GDM1 (cell line): ENCODE measurements around the gene NANOS1.
"Not testable (repeated sequence)": the region's sequence is repeated elsewhere in the genome, so short reads cannot be mapped to it uniquely, and the experiment has no call there.

Source experiments
- DNase-seq: peaks from one replicate; lab custom pipeline; 2025; lab: John Stamatoyannopoulos, UW

Gene NANOS1

DNA sequence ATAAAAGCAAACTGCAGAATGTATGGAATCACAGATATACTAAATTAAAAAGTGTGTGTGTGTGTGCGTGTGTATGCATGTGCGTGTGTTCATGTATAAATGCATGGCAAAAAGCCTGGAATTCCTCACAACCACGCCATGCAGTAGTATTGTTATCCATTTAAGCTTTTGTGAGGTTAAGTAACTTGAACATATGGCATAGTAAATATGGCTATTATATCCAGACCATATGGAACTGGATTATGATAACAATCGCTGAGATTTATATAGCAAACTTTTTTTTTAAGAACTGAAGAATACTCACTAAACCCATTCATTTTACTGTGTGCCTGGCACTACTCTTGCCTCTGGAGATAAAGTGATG lies 22.3 kb upstream of the NANOS1 start:
- DNase-seq: no peak

GRCh38 chr10:119020627-119020946 lies 8.9 kb upstream of the NANOS1 start:
- DNase-seq: no peak

GRCh38 chr10:119022846-119023552 lies 6.5 kb upstream of the NANOS1 start:
- DNase-seq: no peak

- no peak for DNase-seq
Measured at GRCh38 chr10:119023553-119023868, 6.0 kb upstream of the NANOS1 start.

DNA sequence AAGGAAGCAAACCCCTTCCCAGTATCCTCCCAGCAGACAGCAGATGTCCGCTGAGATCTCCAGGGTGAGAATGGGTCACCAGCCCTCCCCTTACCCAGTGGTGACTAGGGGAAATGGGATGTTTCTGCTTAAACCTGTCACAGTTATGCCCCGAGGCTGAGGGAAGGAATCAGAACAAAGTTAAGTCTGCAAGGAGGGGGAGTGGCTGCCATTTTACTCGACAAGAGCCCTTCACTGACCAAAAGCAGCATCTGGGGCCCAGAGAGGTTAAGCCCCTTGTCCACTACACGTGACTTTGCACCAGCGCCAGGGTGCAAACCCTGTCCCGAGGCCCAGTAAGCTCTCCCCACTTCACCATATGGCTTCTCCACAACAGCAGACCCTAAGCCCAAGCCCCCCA lies 4.6 kb upstream of the NANOS1 start:
- no peak for DNase-seq

- DNase-seq: no peak
Measured at GRCh38 chr10:119025336-119025735, 4.2 kb upstream of the NANOS1 start.

GRCh38 chr10:119025776-119026175 lies 3.7 kb upstream of the NANOS1 start:
- DNase-seq: no peak

GRCh38 chr10:119026301-119027110 lies 3.0 kb upstream of the NANOS1 start:
- no peak for DNase-seq

- not testable (repeated sequence) for DNase-seq
Measured at GRCh38 chr10:119028445-119028899, 1.0 kb upstream of the NANOS1 start.

DNA sequence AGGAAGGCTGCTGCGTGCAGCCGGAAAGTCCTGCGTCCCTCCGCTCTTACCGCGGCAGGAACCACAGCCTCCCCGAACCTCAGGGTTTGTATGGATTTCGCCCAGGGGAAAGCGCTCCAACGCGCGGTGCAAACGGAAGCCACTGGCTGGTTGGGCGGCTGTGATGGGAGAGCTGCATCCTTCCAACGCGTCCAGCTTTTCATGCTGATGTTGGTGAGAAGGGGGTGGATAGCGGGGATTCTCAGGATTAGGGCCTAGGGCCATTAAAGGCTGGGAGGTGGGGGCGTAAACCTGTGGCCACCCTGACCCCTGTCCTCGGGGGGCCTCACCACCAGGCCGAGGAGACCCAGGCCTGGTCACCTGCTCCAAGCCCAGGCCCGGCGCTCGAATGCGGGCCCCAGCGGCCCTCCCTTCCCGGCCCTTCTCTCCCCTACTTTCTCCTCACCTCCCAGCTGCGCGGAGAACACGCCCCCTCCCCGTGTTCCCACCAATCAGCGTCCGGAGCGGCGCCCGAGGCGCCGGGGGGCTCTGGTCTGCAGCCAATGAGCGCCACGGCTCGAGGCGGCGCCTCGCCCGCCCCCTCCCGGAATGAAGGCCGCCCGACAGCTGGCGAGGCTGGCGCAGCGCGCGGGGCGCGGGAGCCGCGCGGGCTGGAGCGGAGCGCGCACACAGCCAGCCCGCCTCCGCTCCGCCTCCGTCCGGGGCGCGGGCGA lies 458 bp upstream of the NANOS1 start:
- peak; percentile 68 for DNase-seq

DNA sequence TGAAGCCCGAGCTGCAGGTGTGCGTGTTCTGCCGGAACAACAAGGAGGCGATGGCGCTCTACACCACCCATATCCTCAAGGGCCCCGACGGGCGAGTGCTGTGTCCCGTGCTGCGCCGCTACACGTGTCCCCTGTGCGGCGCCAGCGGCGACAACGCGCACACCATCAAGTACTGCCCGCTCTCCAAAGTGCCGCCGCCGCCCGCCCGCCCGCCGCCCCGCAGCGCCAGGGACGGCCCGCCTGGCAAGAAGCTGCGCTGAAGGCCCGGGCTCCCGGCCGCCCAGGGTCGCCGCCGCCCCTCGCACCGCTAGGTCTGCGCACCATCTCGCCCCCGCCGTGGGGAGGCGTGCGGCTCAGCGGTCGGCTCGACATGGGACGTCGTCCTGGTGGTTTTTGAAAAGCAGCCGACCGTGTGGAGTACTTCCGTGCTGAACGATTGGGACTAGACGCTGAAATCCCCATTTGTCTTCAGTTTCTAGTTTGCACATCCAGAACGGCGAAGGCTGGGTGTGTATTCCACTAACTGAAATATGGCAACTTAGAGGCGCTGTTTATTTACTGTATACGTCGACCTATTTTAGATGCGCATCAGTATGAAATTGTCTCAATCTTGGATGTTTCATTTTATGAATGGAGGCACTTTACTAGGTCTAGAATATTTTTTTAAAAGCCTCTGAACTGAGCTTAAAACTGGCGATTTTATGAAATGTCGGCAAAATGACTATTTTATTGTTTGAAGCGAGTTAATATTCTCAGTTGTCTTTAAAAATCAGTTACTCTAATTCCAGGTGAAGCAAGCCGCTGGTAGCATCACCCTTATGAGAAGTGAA lies 1.1 kb downstream of the NANOS1 start:
- no peak for DNase-seq

DNA sequence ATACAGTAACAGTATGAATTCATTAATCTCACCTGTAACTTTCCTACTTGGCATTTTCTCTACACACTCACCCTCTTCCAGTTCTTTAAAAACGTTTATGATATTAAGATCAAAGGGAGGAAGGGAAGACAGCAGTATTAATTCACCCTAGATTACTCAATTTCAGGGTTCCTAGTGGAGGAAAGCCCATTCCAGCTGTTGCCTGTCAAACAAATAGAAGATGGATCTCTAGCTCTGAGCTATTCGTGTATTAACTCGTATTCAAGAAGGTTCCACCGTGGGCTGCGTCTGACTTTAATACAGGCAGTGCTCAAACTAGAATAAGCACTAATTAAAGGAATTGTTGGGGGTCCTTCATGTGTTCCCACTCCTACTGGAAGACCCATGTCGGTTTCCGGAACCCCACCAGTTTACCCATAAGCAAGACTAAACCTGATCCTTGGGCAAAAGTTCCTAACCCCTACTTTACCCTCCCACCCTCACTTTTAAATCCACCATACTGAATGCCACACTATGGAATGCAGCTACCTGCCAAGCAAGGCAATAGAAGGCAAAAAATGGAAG lies 2.1 kb downstream of the NANOS1 start:
- no peak for DNase-seq

DNA sequence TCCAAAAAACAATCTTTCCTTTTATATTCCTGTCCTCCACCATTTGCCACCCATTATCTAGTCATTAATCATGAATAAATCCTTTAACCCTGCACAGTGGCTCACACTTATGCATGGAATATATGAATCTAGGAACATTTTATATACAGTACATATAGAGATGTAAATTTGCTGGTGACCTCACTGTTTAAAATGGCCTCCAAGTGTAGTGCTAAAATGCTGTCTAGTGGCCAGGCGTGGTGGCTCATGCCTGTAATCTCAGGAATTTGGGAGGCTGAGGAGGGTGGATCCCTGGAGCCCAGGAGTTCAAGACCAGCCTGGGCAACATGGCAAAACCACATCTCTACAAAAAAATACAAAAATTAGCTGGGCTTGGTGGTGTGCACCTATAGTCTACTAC lies 9.6 kb downstream of the NANOS1 start:
- DNase-seq: no peak

- DNase-seq: no peak
Measured at GRCh38 chr10:119041326-119041725, 11.8 kb downstream of the NANOS1 start.

DNA sequence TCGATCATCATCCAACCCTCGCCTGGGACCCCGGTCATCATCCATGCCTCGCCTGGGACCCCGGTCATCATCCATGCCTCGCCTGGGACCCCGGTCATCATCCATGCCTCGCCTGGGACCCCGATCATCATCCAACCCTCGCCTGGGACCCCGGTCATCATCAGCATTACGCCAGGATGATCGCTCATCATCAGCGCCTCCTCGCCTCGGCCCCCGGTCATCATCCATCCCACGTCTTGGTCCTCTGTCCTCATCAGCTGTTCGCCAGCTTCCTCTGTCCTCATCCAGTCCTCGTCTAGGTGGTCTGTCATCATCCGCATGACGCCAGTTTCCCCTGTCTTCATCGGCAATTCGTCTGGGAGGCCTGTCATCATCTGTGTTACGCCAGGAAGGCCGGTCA lies 12.7 kb downstream of the NANOS1 start:
- DNase-seq: no peak

GRCh38 chr10:119045561-119045960 lies 16.0 kb downstream of the NANOS1 start:
- no peak for DNase-seq

DNA sequence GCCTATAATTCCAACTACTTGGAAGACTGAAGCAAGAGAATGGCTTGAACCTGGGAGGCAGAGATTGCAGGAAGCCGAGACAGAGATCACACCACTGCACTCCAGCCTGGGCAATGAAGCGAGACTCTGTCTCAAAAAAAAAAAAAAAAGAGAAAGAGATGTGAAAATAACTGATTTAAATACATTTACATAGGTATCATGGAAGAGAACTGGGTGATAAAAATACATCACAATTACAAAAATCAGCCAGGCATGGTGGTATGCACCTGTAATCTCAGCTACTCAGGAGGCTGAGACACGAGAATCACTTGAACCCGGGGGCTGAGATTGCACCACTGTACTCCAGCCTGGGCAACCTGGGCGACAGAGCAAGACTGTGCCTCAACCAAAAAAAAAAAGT lies 19.8 kb downstream of the NANOS1 start:
- DNase-seq: no peak

- DNase-seq: no peak
Measured at GRCh38 chr10:119049777-119050176, 20.3 kb downstream of the NANOS1 start.

DNA sequence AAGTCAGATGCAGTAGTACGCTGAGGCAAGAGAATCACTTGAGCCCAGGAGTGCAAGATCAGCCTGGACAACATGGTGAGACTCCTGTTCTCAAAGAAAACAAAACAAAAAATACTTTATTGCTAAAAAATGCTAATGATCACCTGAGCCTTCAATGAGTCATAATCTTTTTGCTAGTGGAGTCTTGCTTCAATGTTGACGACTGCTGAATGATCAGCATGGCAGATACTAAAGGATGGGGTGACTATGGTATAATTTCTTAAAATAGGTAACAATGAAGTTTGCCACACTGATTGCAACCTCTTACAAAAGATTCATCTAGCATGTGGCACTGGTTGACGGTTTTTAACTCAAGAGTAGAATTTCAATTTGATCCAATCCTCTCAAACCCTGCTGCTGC lies 22.3 kb downstream of the NANOS1 start:
- DNase-seq: no peak

- no peak for DNase-seq
Measured at GRCh38 chr10:119055472-119055871, 26.0 kb downstream of the NANOS1 start.

DNA sequence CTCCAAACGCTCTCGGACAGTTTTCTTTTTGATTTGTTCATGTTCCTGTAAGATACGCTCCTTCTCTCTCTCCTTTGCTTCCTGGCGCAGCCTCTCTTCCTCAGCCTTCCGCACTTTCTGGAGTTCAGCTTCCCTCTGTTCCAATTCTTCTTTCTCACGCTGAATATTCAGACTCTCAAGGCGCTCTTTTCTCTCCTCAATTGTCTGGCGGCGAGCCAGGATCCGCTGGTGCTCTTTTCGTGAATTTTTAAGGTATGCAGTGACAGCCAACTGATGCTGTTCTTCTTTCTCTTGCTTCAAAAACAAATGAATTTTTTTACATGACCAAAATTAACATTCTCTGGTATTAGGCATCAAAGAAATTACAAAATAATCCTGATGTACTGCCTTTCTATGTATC lies 28.5 kb downstream of the NANOS1 start:
- no peak for DNase-seq

DNA sequence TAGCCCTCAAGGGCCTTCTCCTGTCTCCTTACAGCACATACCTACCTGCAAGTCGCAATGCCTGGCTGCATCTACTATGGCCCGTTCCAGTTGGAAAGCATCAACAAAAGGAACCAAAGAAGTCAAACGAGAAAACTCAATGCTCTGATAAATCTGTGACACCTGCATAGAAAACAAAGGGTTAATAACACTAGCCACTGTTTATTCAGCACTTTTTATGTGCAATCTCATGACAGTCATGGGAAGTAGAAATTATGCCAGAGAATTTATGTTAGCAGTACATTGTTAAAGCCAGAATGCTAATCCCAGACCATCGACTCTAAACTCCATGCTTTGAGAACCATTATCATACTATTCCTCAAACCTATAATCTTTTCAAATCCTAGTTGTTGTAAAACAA lies 30.0 kb downstream of the NANOS1 start:
- no peak for DNase-seq
